HuH-7 (cell line): ENCODE results near the gene SNAI1.
A peak's percentile ranks its signal among the peaks of the same experiment; 100 is the strongest.

Experiments
- DNase-seq: peaks from one replicate; pipeline ENCODE4 v3.0.0; 2011; ENCODE audit warnings: low spot score

Gene SNAI1

GRCh38 chr20:50013976-50014375, 31.2 kb downstream of the SNAI1 start:
- DNase-seq: no peak

DNA sequence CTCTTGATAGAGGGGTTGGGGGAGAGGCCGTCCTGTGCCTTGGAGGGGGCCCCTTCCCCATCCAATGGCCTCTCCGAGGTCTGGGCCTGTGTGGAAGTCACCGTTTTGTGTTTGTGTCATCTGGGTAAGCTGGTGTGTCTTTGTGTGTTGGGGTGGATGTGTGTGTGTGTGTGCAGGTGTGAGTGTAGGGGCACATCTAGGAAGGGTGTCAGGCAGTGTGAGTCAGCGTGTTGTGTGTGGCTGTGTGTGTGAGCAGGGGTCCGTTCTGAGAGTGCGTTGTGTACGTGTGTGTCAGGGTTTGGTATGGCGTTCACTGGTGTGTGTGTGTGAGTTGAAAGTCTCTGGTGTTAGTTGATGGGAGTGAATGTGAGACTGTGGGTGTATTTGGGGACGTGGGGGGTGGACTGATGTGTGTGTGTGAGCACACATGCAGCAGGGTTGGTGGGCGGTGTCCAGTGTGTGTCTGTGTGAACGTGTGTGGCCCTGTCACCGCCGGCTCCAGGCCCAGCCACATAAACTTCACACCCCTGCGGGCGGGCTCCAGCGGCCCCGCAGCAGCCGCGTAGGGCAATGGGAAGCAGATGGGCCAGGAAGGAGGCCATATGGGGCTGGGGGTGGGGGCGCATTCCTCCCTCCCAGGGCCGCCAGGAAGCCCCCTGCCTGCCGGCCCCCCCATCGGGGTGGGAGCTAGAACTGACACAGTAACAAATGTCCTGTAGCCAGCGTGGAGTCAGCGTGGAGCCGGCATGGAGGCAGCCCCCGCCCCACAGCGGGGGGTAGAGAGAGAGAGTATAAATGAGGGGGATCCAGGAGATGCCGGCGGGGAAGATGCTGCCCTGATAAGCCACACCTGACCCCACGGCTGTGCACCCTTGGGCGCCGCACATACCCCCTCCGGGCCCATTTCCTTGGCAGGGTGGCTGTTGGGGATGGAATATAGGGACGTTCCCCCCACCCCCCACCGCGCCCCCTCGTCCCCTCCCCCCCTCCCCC, 32.1 kb downstream of the SNAI1 start:
- DNase-seq: no peak

- no peak for DNase-seq
Measured at GRCh38 chr20:50015636-50015992, 32.8 kb downstream of the SNAI1 start.

DNA sequence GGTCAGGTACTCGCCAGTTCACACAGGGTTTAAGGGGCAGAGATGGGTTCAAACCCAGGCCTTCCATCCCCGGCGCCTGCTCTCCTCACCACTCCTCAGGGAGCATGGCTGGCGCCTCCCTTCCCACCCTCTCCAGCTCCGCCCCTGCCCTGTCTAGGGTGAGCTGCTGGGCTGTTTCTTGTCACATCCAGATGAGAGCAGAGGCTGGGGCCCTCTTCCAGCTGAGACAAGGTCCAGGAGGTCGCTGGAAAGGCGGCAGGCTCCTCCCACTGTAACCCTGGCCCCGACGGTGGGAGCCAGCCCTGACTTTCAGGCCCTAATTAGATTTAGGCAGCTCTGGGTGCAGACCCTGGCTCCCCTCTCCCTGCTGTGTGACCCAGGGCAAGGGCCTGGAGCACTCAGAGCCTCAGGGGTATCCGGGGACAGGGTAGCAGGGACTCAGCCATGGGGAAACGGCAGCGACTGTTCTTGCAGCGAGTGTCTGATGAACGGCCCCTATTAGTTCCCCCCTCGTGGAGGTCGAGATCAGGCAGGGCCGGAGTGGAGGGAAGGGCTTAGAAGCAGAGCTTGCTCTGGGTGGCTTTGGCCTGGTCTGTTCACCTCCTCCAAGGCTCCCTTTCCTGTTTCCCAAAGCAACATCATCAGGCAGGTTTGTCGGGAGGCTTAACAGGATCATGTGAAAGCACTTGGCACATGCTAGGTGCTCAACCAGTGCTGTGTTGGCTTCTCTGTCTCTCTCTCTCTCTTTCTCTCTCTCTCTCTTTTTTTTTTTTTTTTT, 33.4 kb downstream of the SNAI1 start:
- peak; percentile 88 for DNase-seq

GRCh38 chr20:50017160-50017559, 34.4 kb downstream of the SNAI1 start:
- no peak for DNase-seq

- DNase-seq: no peak
Measured at GRCh38 chr20:50017576-50018248, 34.9 kb downstream of the SNAI1 start.

DNA sequence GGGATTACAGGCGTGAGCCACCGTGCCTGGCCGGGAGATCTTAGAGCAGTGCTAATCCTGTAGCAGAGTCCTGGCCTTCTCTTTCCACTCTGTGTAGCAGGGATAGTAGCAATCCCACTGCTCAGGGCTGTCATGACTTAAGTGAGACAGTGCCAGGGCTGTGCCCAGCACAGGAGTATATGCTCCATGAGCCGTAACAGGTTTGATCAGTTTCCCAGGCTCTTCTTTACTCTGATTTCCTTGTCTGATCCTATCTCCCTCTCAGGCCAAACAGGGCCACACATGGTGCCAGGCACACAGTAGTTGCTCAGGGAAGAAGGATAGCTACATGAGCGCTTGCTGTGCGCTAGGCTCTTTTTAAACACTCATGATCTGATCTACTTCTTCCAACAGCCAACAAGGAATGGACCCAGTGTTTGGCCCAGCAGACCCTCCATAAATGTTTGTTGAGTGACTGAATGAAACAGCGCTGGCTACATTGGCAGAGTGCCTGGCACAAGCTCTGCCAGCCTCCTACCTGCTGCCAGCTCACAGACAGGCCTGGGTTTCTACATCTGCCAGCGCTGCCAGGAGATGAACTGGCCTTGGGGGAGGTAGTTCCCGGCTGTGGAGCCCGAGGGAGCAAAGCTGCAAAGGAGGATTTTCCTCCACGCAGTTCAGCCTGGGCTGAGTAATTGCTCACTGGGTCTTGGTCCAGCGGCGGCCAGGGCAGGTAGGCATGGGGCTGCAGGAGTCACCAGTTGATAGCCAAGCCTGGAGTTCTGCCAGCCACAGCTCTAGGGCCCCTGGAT, 36.9 kb downstream of the SNAI1 start:
- DNase-seq: no peak

DNA sequence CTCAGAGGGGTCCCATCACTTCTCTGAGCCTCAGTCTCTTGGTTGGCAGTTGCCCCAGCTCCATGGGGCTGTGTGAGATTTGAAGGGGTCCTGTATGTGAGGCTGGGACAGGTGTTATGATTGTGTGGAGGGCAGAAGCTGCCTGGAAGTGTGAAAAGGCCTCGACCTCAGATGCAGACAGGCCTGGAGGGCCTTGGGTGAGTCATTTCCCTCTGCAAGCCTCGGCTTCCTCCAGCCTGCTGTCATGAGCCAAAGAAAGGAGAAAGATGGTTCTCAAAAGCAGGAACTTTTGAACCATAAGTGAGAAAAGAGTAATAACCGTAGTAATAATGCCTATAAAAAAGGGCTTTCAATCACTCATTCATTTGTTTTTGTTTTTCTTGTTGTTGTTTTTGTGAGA, 37.5 kb downstream of the SNAI1 start:
- no peak for DNase-seq

- no peak for DNase-seq
Measured at GRCh38 chr20:50022676-50023075, 39.9 kb downstream of the SNAI1 start.

DNA sequence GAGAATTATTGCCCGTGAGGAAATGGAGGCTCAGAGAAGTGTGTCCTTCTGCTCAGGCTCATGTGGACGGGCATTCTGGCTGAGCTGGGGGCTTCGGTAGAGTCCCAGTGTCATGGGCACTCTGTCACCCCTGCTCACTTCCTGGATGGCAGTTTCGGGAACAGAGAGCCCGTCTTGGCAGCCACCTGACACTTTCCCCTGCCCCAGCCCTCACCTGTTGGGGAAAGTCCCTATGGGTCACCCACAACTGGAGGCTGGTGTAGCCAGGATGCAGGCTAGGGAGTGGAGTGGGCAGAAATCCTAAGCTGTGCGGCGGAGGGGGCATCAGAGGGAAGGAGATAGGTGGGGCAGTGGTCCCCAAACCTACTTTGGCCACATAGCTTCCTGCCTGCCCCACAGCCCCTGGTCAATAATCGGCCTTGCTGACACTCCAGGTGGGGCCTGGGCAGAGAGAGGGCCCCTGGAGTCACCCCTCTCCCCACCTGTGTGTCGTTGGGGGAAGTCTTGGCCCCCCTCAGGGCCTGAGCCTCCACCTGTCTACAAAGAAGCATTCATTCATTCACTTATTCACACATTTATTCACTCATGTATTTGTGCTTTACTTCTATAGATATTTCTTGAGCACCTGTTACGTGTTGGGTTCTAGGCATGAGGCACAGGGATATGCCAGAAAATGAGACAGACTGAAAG, 40.5 kb downstream of the SNAI1 start:
- no peak for DNase-seq

- no peak for DNase-seq
Measured at GRCh38 chr20:50026746-50027575, 44.2 kb downstream of the SNAI1 start.

GRCh38 chr20:50027611-50028105, 44.9 kb downstream of the SNAI1 start:
- no peak for DNase-seq

DNA sequence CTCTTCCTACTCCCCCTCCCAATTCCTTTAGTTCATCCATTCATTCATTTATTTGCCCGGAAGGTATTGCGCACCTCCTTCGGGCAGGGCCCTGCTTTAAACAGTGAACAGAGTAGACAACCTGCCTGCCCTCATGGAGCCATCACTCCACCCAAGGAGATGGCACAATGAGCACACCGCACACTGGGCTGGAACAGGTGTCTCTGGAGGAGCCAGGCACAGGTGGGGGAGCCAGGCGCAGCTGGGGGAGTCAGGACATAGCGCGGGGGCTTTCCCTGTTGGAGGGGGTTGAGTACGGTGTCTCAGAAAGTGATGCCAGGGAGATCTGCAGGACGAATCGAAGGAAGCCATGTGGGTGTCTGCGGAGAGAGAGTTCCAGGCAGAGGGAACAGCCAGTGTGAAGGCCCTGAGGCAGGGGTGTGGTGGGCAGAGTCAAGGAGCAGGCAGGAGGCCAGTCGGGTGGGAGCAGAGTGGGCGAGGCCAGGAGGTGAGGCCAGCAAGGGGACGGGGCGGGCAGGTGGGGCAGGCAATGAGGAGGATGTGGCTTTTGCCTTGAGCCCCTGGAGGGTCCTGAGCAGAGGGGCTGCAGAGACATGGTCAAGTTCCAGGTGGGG, 46.4 kb downstream of the SNAI1 start:
- DNase-seq: no peak

- DNase-seq: peak; percentile 68
Measured at GRCh38 chr20:50029697-50030461, 47.1 kb downstream of the SNAI1 start.

DNA sequence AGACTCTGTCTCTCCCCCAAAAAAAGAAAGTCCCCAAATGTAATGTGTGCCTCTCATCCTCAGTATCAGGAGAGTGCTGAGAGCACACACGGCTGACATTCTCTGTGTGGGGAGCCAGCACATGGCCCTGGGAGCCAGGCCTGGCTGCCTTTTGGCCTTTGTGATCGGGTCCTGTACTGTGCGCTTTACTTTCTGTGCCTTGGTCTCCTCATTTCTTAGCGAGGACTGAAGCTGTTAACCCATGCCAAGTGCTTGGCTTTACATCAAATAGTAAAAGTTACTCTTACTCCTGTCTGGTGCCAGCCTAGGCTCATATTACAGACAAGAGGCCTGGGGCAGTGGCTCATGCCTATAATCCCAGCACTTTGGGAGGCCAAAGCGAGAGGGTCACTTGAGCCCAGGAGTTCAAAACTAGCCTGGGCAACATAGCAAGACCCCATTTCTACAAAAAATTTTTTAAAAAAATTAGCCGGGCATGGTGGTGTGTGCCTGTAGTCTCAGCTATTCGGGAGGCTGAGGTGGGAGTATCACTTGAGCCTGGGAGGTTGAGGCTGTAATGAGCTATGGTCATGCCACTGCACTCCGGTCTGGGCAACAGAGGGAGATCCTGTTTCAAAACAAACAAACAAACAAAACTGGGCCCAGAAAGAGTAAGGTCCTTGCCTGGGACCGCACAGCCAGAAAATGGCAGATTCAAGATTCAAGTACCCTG, 50.3 kb downstream of the SNAI1 start:
- DNase-seq: no peak

- no peak for DNase-seq
Measured at GRCh38 chr20:50034567-50035180, 51.9 kb downstream of the SNAI1 start.

DNA sequence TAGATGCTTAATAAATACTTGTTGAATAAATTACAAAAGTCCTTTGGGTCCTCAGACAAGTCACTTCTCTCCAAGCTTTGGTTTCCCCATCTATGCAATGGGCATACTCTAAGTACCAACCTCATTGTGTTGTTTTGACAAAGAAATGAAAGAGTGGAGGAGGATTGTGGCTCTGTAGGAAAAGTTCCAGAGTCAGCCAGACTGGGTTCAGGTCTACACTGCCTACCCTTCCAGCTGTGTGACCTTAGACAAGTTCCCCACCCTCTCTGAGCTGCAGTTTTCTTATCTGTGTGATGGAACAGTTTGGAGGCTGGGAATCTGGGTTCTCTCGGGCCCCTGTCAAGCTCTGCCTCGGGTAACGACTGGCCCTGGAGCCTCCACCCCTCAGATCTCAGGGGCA, 53.9 kb downstream of the SNAI1 start:
- no peak for DNase-seq

DNA sequence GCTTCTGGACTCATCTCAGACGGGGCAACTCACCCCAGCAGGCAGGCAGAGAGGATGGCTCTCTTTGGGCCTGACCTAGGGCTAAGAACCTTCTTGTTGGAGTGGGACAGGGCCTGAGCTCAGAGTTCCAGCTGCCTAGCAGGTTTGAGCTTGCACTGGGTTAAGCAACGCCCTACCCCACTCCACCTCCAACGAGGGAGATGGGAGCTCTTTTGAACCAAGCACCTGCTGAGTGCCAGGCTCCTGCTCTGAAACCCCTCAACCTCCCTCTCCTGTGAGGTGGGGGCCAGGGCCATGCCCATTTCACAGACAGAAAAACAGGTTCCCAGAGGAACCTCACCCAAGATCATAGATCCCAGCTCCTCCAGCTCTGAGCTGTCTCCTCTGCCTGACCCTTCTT, 54.3 kb downstream of the SNAI1 start:
- no peak for DNase-seq
